Transverse colon (tissue), 3 donors: Measurements from ENCODE around the gene HAPSTR1.

Source experiments
- CTCF ChIP-seq, 5 experiments: fragments of 200-600 bp in 3 of 5; fragments of 450-650 bp in 2 of 5; sonication (generic) in 3 of 5; IDR thresholded peaks; 1 replicate in 2 of 5; 2 replicates in 3 of 5; pipeline ENCODE4 v1.5.1; 2016 to 2017; ENCODE audit warnings: antibody characterized with exemption in 5 of 5, inconsistent platforms in 3 of 5, mild to moderate bottlenecking in 2 of 5, moderate library complexity in 1 of 5
- POLR2A ChIP-seq: fragments of 450-650 bp; IDR thresholded peaks from one replicate; pipeline ENCODE4 v1.6.1; 2016; ENCODE audit warnings: antibody characterized with exemption, mild to moderate bottlenecking, moderate library complexity

GRCh38 chr16:9079430-9079812 lies 12.0 kb upstream of the HAPSTR1 start:
- TF ChIP-seq POLR2A (no peak), CTCF (IDR thresholded peaks at IDR 0.05) (no peak)
